Activated T-cell treated with anti-CD3 and anti-CD28 coated beads, Interleukin-2, amount 50 U/mL, for 72 hours (primary cell): ENCODE measurements around the gene RBM20. TPM values are rescaled to one million over a fixed set of nuclear protein-coding genes. Genes with fewer than 3 reads are reported as not detected.
A peak's percentile ranks its signal among the peaks of the same experiment; 100 is the strongest.
"Not testable (repeated sequence)": the region's sequence is repeated elsewhere in the genome, so short reads cannot be mapped to it uniquely, and the experiment has no call there.

Experiments used
- ATAC-seq, 2 donors: fragments of 150-1000 bp; cut with Tn5 transposase; replicated peaks in 1 of 2; 2 replicates each; pipeline ENCODE4 v1.10.0; 2021; ENCODE audit warnings: moderate library complexity in 2 of 2, mild to moderate bottlenecking in 1 of 2
- DNase-seq, 2 donors: peaks; one replicate each; pipeline ENCODE4 v3.0.0; 2021 to 2022; ENCODE audit warnings: mixed read lengths in 1 of 2
- H3K27ac Mint-ChIP-seq: one replicate; pipeline ENCODE4 v1.8.0; 2022; ENCODE audit warnings: mild to moderate bottlenecking, moderate library complexity, mixed read lengths
- H3K27me3 Mint-ChIP-seq: one replicate; pipeline ENCODE4 v1.8.0; 2022; ENCODE audit warnings: low read depth, mixed read lengths
- H3K36me3 Mint-ChIP-seq, 2 donors: one replicate each; pipeline ENCODE4 v1.8.0; 2022; ENCODE audit warnings: mixed read lengths in 2 of 2, mild to moderate bottlenecking in 1 of 2; ENCODE audit not compliant: insufficient read depth in 2 of 2
- H3K4me1 Mint-ChIP-seq: one replicate; pipeline ENCODE4 v1.8.0; 2022; ENCODE audit warnings: low read depth, mixed read lengths
- H3K4me3 Mint-ChIP-seq, 2 donors: one replicate each; pipeline ENCODE4 v1.8.0; 2022; ENCODE audit warnings: mild to moderate bottlenecking in 2 of 2, mixed read lengths in 2 of 2, moderate library complexity in 2 of 2
- H3K9me3 Mint-ChIP-seq, 2 donors: one replicate each; pipeline ENCODE4 v1.8.0; 2022; ENCODE audit warnings: mixed read lengths in 2 of 2
- total RNA-seq, 2 donors: library from RNA; stranded (reverse); gene quantifications; one replicate each; pipeline ENCODE4 v1.2.3, GENCODE V29; 2022

RBM20 gene
- total RNA-seq, 2 donors from 2014 or later = 0.37 to 0.72 TPM

DNA sequence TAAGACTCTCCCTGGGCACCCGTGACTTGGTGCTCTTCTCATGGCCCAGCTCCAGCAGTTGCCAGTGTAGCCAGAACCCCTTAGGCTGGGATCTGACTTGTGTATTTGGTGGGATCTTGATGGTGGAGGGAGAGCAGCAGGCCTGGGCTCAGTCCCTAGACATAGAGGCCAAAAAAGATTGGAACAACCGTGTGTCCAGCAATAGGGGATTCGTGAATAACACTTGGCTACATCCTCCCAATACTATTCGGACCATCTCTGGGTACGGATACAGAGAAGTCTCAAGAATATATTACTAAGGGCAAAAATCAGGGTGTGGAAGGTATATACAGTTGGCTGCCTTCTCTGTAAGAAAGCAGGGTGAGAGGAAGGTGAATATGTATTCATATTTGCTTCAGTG, 17.2 kb downstream of the RBM20 start:
- Mint-ChIP-seq H3K27me3 (peaks cover 8% of the 10 kb centered on the region), H3K36me3 (no peaks in the 10 kb centered on the region), H3K4me1 (peaks cover 16% of the 10 kb centered on the region)

DNA sequence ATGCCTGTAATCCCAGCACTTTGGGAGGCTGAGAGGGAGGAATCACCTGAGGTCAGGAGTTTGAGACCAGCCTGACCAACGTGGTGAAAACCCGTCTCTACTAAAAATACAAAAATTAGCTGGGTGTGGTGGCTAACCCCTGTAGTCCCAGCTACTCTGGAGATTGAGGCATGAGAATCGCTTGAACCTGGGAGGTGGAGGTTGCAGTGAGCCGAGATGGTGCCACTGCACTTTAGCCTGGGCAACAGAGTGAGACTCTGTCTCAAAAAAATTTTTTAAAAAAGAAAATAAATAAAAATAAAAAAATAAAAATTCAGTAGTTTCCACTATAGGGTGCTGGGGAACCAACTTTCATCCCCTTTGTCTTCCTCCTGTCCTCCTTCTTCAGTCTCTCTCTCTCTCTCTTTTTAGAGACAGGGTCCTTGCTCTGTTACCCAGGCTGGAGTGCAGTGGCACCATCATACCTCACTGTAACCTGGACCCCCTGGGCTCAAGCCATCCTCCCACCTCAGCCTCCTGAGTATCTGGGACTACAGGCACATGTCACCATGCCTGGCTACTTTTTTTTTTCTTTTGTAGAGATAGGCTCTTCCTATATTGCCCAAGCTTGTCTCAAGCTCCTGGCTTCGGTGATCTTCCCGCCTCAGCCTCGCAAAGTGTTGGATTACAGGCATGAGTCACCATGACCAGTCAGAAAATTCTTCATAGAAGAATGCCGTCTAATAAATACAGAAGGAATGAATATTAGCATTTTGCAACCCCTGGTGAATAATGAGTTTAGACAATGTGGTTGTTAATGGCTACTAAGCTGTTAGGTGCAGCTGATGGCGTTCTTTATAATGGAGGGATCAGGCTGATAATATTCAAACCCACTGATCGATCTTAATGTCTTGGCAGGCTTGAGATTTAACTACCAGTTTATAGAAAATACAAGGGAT, 20.6 kb downstream of the RBM20 start:
- DNase-seq (no peak), ATAC-seq (no peak)

More for the DNA sequence above, 17.2 kb downstream of the RBM20 start:
- Mint-ChIP-seq H3K27ac (no peak overlapping the region), H3K9me3 (no peaks in the 10 kb centered on the region), H3K4me3 (no peak overlapping the region)
- DNase-seq (no peak), ATAC-seq (no peak)

DNA sequence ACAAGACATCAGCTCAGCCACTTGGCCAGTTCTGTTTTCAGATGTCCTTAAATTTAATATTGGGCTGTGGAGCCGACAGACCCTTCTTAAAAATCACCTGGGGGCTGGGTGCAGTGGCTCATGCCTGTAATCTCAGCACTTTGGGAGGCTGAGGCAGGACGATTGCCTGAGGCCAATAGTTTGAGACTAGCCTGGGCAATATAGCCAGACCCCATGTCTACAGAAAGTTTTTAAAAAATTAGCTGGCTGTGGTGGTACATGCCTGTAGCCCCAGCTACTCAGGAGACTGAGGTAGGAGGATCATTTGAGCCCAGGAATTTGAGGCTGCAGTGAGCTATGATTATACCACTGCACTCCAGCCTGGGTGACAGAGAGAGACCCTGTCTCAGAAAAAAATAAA, 22.1 kb downstream of the RBM20 start:
- H3K9me3 Mint-ChIP-seq, H3K36me3 Mint-ChIP-seq, H3K4me3 Mint-ChIP-seq, DNase-seq, ATAC-seq, H3K27ac Mint-ChIP-seq: not testable (repeated sequence)
- peaks cover 13% of the 10 kb centered on the region for H3K4me1 Mint-ChIP-seq
- H3K27me3 Mint-ChIP-seq = peaks cover 10% of the 10 kb centered on the region

More for the DNA sequence above, 20.6 kb downstream of the RBM20 start:
- H3K36me3 Mint-ChIP-seq = no peaks in the 10 kb centered on the region
- no peaks in the 10 kb centered on the region for H3K9me3 Mint-ChIP-seq
- H3K27ac Mint-ChIP-seq = no peak overlapping the region
- H3K4me1 Mint-ChIP-seq = peaks cover 16% of the 10 kb centered on the region
- H3K27me3 Mint-ChIP-seq = peaks cover 8% of the 10 kb centered on the region
- no peak overlapping the region for H3K4me3 Mint-ChIP-seq

DNA sequence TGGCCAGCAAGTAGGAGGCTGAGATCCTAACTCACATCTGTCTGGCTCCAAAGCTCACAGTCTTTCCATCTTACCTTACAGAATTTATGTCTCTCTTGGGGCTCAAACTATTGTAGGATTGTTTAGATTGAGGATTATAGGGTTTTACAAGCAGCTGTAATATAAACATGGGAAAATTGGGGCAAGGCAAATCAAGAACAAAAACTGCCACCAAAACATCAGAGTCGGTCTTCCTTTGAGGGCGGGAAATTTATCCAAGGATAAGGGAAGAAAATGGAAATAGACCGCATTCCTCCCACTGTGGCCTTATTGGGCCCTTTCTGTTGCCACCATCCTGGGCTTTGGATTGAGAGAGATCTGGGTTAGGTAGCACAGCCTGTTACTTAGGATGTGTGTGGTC, 22.5 kb downstream of the RBM20 start:
- ATAC-seq (no peak), DNase-seq (no peak)
- no peak overlapping the region for H3K27ac Mint-ChIP-seq
- H3K9me3 Mint-ChIP-seq = no peaks in the 10 kb centered on the region
- H3K4me1 Mint-ChIP-seq = peaks cover 9% of the 10 kb centered on the region
- no peak overlapping the region for H3K4me3 Mint-ChIP-seq
- H3K36me3 Mint-ChIP-seq = no peaks in the 10 kb centered on the region
- peaks cover 6% of the 10 kb centered on the region for H3K27me3 Mint-ChIP-seq

DNA sequence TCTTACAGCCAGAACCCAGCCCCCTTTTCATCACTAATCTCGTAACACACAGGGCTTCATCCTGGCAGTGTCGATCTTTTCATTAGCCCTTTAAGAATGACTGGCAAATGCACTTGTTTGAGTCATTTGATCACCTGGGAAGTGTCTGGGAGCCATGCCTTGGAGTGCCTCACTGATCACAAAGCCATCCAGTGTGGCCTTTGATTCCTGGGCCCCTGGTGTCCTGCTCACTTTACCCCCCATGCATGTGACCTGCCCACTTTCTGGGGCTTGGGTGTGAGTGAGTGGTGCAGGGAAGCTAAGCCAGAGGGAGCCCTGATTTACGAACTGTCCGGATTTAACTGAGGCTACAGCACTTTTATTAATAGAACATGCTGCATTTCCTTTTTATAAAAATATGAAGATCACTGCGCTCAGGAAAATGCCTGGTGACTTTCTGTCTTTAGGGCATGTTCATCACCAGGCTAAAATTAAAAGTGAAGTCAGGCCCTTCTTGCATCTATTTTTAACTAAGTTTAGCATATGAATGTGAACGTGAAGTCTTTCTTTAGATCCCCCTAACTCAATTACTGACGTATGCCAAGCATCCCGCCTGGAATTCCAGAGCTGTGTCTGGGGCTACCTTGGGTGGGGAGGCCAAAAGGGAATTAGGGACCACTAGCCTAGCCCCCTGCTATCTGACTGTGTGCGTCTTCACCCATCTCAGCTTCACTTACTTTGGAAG, 23.6 kb downstream of the RBM20 start:
- H3K36me3 Mint-ChIP-seq = no peaks in the 10 kb centered on the region
- ATAC-seq (no peak), DNase-seq (no peak)
- no peak overlapping the region for H3K4me3 Mint-ChIP-seq
- no peaks in the 10 kb centered on the region for H3K9me3 Mint-ChIP-seq
- H3K4me1 Mint-ChIP-seq = peaks cover 6% of the 10 kb centered on the region
- H3K27me3 Mint-ChIP-seq = peaks cover 5% of the 10 kb centered on the region
- no peak overlapping the region for H3K27ac Mint-ChIP-seq

DNA sequence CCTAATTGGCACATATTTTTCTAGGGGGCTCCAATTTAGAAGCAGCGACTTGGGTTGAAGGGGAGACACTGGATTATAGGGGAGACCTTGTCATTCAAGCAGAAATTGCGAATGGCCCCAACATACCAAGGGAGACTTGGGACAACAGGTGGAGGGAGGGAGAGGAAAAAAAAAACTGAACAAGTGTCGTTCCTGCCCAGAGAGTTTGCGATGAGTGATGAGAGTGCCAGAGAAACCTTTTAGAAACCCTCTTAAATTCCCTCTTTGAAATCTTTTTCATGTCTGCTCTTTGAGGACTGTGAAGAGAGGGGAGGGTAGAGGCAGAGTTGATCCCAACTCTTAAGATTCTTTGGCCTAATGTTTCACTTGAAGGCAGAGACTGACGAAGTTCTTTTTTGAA, 24.3 kb downstream of the RBM20 start:
- Mint-ChIP-seq H3K4me3 (no peak overlapping the region), H3K27ac (no peak overlapping the region), H3K4me1 (peaks cover 12% of the 10 kb centered on the region), H3K9me3 (no peaks in the 10 kb centered on the region), H3K27me3 (peaks cover 10% of the 10 kb centered on the region), H3K36me3 (no peaks in the 10 kb centered on the region)
- DNase-seq (no peak), ATAC-seq (no peak)

DNA sequence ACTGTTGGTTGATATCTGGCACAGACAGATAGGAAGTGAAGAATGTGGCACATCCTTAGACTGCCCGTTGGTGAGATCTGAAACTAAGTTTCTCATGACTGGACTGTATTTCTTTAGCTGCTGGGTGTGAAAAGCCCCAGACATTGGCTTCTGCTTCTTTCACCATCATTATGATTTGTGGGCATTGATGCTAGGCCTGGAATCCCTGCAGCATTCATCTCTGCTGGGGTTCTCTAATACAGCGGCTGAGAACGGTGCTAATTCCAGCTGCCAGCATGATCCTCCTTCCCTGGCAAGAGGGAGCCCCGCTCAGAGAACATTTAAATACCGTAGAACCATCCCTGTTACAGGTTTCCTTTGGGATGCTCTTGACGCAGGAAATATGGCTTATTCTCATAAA, 26.2 kb downstream of the RBM20 start:
- H3K27ac Mint-ChIP-seq = no peak overlapping the region

DNA sequence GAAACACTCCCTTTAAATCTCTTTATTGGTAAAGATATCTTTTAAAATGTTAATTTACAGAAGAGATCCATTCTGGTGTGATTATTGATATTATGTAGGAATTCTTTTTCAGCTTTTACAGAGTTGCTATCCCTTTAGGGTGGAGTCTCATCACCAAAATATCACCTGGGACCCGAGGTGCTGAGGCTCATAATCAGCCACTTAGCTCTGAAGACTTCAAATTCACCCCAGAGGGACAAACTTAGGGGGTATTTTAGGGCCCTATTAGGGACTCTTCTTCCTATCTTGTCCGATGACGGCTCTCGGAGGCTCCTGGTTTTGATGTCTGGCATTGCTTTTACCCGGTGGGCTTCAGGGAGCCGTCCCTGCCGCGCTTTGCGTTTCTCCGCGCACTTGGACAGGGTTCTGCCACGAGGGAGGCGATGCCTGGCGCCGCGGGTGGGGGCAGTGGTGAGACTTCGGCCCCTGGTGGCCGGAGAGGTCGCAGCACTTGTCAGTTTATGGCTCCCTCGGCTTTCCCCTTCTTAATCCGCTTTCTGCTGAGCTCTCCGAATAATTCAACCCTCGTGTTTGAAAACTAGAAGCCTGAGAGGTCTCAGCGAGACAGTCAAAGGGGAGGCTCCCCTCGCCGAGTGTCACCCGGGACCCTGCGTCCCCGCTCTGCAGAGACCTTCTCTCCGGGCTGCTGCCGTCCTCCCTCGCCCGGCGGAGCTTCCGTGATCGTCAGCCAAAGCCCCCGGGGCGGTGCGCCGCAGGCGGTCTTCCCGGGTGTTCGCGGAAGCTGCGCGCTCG, 27.8 kb downstream of the RBM20 start:
- DNase-seq (peak; percentile 86 to 87), ATAC-seq (peak; percentile 98 to 99)
- Mint-ChIP-seq H3K36me3 (no peaks in the 10 kb centered on the region), H3K27me3 (peaks cover 14% of the 10 kb centered on the region), H3K9me3 (no peaks in the 10 kb centered on the region), H3K4me1 (peaks cover 12% of the 10 kb centered on the region), H3K27ac (peak overlapping the region; percentile 91), H3K4me3 (peak overlapping the region; percentile 96 to 99)

More for the DNA sequence above, 26.2 kb downstream of the RBM20 start:
- Mint-ChIP-seq H3K27me3 (peaks cover 14% of the 10 kb centered on the region), H3K4me3 (no peak overlapping the region), H3K36me3 (no peaks in the 10 kb centered on the region), H3K9me3 (no peaks in the 10 kb centered on the region), H3K4me1 (peaks cover 12% of the 10 kb centered on the region)
- DNase-seq (no peak), ATAC-seq (no peak)

DNA sequence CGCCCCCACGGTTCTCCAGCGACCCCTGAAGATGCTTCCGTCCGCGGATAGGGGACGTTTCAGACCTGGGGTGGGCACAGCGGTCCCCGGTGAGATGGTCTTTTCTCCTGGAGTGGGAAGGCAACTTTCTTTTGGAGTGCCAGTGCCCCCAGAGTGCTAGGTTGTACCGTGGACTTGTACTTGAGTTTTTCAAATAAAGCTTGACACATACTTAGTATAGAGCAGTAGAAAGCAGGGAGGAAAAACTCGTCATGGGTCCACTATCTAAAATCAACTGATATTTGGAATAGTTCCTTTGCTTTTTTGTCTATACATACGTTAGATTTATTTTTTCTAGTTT, 28.4 kb downstream of the RBM20 start:
- Mint-ChIP-seq H3K36me3 (no peaks in the 10 kb centered on the region), H3K27ac (peak overlapping the region; percentile 86), H3K9me3 (no peaks in the 10 kb centered on the region), H3K4me3 (peak overlapping the region; percentile 96 to 99), H3K27me3 (peaks cover 14% of the 10 kb centered on the region), H3K4me1 (peaks cover 12% of the 10 kb centered on the region)
- DNase-seq = no peak
- peak in 1 of 2 donors; percentile 48 for ATAC-seq

DNA sequence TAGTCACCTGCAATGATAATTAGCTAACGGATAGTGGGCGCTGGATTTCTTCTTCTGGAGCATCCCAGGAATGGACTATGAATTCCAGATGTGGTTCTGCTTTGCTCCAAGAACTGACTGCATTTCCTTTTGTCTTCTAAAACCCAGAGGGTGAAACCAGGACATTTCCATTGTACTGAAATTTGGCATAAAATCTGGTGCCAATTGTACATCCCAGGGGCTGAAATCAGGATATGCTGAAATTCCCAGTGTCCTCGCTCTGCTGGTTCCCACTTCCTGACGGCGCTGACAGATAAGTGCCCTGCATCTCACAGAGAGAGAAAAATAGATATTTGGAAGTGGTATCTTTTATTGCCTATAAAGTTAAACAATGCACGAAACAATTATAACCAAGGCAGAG, 31.9 kb downstream of the RBM20 start:
- Mint-ChIP-seq H3K4me1 (peaks cover 16% of the 10 kb centered on the region), H3K9me3 (no peaks in the 10 kb centered on the region), H3K27ac (no peak overlapping the region), H3K4me3 (no peak overlapping the region), H3K36me3 (no peaks in the 10 kb centered on the region), H3K27me3 (peaks cover 13% of the 10 kb centered on the region)
- ATAC-seq = no peak
- no peak for DNase-seq

DNA sequence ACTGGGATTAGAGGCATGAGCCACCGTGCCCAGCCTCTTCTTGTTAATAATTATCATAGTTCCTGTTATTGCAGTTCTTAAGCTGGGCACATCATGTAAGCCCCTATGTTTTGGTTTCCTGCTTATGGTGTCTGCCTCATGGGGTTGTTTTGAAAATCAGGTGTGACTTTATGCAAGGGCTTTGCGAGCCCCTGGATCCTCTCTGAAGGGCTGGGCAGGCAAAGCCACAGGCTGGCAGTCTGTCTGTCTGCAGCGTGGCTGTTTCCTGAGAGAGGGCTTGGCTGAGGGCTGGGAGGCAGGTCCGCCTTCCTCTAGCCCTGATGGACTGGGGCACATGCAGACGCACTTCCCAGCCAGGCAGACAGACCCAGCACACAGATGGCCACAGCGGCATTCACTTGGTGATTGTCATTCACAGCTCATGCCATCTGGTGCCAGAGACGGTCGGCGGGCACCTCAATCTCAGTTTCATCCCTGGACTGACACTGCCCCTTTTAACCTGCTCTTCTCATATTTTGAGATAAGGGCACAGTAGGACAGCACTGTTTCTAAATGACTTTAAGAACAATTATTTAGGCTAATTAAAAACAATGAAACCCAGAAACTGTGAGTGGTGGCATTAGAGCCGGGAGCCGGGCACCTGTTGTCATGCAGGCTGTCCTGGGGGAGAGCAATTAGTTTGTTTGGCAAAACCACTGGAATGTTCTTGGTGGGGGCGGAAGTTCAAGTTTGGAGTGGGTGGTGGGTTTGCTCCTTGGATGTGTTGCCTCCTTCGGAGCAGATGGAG, 35.5 kb downstream of the RBM20 start:
- no peak overlapping the region for H3K27ac Mint-ChIP-seq

DNA sequence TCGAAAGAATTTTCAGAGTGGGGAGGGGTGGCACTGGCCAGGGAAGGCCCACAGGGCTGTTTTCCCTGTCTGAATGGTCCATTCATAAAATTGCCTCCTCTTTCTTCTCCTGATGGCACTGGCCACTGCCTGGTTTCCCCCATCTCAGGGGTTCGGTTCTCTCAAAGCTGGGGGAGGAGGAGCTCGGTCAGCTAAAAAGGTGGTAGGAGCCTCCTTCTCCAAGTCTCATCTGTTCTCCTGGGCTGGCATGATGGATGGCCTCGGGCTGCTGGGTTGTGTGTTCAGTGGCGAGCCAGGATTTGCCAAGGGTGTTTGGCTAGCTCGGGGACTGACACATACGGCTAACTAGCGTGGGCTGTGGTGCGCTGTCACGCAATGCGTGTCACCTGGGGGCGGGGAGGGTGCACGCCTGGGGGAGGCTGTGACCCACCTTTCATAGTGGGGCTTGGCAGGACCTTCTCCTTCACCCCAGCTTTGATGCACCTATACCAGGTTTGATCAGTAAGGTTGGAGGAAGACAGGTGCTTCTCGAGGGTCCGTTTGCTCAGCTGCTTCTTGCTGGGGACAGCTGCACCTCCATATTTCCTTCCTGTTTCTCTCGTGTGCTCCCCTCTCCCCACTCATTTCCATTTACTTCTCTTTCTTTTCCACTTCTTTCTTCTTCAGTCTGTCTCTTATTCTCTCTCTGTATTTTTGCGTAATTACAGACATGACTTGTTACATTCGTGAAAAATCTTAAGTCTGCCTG, 36.3 kb downstream of the RBM20 start:
- no peak overlapping the region for H3K27ac Mint-ChIP-seq
- no peaks in the 10 kb centered on the region for H3K36me3 Mint-ChIP-seq
- no peak overlapping the region for H3K4me3 Mint-ChIP-seq
- H3K9me3 Mint-ChIP-seq = no peaks in the 10 kb centered on the region
- no peak for ATAC-seq
- H3K27me3 Mint-ChIP-seq = peaks cover 29% of the 10 kb centered on the region
- H3K4me1 Mint-ChIP-seq = peaks cover 5% of the 10 kb centered on the region
- no peak for DNase-seq

More for the DNA sequence above, 35.5 kb downstream of the RBM20 start:
- Mint-ChIP-seq H3K4me3 (no peak overlapping the region), H3K27me3 (peaks cover 29% of the 10 kb centered on the region), H3K36me3 (no peaks in the 10 kb centered on the region), H3K9me3 (no peaks in the 10 kb centered on the region), H3K4me1 (peaks cover 5% of the 10 kb centered on the region)
- DNase-seq (no peak), ATAC-seq (no peak)
